Suppressor macrophage (primary cell): ENCODE data around the gene POU1F1.
"Not testable (repeated sequence)": the region's sequence is repeated elsewhere in the genome, so short reads cannot be mapped to it uniquely, and the experiment has no call there.

Experiments used
- DNase-seq, 4 experiments: peaks; one replicate each; pipeline ENCODE4 v3.0.0-alpha.2; 2020 to 2022

POU1F1 gene

DNA sequence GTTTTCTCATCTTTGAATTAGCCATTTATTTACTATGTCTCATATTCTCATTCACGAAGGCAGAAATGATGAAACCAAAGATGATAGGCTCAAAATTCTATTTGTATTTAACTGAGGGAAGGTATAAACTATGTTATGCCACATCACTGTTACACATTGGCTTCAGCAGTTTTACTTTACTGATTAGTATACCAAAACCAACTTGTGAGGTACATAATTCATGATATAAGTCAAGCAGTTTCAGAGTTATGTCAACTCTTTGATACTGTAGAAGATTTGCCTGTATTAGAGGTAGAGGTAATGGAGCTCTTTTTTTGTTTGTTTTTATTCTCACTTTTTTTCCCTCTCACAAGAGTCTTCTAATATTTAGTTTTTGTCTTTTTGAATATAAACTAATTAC, 26.4 kb downstream of the POU1F1 start:
- DNase-seq: no peak

DNA sequence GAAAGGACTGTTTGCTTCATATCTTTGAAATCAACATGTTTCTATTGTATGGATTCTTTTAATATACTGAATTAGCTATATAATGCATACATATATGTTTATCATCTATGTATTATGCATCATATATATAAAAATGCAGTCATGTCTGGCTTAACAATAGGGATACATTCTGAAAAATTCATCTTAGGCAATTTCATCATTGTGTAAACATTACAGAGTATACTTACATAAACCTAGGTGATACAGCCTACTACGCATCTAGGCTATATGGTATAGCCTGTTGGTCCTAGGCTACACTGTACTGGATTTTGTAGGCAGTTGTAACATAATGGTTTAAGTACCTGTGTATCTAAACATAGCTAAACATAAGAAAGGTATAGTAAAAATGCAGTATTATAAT, 27.6 kb downstream of the POU1F1 start:
- no peak for DNase-seq

DNA sequence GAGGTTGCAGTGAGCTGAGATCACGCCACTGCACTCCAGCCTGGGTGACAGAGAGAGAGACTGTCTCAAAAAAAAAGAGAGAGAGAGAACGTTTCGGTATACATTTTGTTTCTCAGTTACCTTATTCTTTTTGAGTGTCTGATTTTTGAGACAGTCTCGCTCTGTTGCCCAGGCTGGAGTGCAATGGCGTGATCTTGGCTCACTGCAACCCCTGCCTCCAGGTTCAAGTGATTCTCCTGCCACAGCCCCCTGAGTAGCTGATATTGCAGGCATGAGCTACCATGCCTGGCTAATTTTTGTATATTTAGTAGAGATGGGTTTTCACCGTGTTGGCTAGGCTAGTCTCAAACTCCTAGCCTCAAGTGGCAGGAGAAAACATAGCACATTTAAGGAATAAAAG, 28.2 kb downstream of the POU1F1 start:
- not testable (repeated sequence) for DNase-seq

DNA sequence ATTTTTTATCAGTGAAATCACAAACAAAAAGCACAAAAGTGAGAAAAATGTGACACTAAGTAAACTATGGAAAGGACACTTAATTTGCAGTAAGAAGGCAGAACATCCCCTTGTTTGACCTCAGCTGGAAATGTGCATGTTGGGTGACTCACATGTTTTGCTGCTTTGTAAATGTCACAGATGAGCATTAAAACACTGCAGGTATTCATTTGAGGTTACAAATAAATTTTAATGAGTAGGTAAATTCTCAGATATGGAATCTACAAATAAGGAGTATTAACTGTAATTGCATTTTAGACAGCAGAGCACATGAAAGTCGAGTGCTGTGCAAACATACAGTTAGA, 29.0 kb downstream of the POU1F1 start:
- no peak for DNase-seq

DNA sequence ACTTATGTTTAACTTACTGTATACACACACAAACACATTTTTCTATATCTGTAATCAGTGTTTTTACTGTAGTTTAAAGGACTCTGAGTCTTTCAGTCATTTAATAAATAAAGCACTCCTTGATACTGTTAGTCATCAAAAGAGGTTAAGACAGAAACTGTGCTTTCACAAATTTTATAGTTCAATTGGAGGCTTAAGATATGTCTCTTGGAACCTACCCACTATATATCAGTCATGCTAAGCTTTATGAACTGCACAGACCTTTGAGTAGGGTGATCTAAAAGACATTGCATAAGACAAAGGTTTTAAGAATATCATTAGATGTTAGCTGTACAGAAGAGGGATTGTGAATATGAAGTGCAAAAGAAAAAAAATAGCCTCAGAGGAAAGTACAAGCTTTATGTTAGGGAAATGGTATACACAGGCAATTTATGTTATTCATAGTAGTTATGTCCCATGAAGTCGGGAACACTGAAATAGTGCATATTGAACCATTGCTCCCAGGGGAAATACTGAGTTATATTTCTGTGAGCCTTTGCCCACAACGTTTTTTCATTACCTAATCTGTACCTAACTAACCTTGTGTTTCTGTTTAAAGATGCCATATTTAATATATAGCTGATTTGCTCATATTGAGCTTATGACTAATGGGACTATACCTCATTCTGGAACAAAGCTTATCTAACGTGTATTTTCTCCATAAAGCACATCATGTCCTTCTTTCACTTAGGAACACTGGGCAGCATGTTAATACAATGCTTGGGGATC, 29.5 kb downstream of the POU1F1 start:
- no peak for DNase-seq

DNA sequence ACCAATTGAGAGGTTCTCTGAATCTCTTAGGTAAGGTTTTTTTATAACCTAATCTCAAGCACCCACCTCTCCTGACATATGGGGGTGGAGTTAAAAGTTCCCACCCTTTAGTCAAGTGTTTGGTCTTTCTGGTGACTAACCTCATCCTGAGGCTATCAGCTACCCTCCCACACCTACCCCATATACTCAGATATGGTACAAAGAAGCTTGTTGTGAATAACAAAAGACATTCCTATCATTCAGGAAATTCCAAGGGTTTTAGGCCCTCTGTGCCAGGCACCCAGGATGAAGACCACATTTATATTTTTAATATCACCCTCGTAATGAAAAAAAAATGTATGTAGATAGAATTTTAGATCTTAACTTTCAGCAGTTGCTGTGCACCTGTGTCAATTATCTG, 40.3 kb downstream of the POU1F1 start:
- no peak for DNase-seq

DNA sequence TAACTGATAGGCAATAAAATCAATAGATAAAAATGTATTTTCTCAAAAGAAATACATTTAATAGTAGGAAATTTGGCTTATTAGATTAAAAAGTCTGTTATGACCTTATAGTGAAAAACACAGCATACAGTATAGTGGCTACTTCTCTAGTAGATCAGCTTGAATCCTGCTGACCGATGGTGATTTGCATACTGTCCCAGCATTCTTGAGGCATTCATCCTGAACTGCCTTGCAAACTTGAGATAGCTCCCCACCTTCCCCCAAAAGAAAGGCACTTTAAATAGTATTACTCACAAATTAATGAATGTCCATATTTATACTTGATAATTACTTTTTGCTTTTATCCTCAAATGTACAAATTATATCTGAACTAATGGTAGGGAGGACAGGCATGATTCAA, 42.6 kb downstream of the POU1F1 start:
- no peak for DNase-seq

DNA sequence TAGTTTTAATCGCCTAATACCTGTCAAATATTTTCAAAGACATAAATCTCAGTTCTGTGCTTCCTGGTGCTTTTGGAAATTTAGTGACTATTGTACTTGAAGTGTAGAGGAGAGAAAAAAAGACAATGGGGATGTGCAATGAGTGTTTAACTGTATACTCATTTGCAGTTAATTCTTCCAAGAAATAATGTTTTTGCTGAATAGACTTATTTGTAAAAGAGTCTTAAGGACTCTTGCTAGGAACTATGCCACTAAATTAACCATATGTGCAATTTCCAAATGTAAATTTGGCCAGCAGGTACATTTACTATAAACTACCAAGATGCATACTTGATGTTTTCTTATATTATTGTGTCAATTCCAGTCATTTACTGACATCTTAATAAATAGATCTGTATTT, 47.3 kb downstream of the POU1F1 start:
- no peak for DNase-seq

DNA sequence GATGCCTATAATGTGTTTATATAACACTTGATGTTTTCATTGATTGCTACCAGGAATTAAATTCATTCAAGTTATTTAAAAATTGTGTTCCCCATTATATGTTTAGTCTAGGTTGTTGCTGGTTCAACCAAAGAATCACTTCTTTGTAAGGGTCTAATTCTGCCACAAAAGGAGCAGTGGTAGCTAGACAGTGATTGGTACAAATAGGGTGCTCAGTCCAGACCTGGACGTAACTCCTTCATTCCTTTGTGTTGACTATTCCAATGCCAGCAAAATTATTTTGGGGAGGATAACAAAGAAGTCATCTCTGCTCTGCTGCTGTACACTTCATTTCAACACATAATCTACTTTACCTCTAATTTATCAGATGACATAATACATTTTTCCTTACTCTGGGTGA, 48.1 kb downstream of the POU1F1 start:
- peak in 1 of 4 experiments; percentile 2 for DNase-seq

DNA sequence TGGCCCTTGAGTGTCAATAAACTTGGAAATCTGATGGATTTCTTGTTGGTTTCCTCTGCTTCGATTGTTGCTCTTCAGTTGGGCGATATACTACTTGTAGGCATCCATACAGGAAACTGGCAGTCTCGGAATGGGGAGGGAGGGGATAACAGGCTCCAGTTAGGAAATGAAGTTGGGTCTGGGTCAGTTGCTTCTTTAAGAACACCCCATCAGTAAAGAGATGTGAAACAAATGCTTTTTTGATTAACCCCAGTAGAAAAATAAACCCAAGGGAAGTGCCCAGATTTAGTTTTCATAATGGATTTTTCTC, 48.6 kb downstream of the POU1F1 start:
- peak in 1 of 4 experiments; percentile 8 for DNase-seq

DNA sequence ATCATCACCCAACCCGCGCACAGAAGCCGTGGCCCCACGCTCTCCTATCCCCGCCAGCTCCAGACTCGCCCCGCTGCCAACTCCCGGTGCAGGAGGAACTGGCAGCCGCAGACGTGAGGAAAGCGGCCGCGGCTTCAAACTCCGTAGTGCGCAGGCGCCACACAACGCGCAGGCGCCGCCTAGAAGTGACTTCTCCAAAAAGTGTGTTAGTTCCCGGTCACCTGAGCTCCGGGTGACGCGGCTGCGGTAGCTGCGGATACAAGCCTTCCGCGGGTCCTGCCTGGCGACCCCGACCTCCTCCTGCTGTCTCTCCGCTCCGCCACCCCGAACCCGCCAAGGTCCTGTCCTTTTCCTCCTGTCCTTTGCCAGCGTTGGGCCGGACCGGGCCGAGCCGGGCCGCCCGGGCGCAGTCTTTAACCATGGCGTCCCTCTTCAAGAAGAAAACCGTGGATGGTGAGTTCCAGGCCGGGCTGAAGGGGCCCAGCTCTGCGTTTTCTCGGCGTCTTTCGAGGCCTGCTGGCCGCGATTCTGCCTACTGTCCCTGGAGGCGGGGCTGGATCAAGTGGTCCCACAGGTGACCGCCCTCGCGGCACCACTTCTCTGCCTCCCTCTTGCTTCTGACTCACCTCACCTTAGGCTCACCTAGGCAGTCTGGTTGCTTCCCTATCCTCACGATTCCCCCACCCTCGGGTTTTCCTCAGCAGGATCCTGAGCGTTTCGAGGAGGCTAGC, 49.1 kb downstream of the POU1F1 start, which contains the start of gene CHMP2B:
Gene CHMP2B (plus strand): TSS at position 206 of the 731 bp plus-strand sequence. CDS start 214 bp downstream, at position 420.
- peak; percentile 97 to 98 (median 98) for DNase-seq

DNA sequence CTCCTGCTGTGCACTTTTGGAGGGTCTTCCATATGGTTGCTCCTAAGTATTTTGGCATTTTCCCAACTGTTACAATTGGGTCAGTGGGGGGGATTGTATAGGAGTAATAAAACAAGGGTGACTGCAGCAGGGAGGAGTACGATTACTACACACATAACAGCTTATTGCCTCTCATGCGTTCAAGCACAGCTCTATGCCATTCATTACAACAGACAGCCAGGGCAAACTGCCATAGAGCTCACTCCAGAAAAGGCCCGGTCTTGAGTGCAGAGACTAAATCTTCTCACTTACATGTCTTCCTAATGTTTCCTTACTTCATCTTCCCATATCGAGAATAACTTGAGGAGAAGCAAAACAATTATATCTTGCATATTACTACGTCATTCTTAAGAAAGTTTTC, 50.7 kb downstream of the POU1F1 start:
- DNase-seq: no peak

DNA sequence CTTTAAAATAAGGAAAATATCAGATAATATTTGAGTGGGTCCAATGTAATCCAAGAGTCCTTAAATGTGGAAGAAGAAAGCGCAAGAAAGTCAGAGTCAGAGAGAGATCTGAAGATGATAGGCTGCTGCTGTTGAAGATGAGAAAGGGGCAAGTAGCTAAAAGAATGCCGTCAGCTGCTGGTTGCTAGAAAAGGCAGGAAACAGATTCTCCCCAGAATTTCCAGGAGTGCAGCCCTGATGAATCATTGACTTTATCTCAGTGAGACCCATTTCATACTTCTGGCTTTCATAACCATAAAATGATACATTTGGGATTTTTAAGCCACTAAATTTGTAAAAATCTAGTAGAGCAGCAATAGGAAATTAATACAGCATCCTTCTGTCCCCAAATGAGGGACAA, 56.8 kb downstream of the POU1F1 start:
- no peak for DNase-seq

DNA sequence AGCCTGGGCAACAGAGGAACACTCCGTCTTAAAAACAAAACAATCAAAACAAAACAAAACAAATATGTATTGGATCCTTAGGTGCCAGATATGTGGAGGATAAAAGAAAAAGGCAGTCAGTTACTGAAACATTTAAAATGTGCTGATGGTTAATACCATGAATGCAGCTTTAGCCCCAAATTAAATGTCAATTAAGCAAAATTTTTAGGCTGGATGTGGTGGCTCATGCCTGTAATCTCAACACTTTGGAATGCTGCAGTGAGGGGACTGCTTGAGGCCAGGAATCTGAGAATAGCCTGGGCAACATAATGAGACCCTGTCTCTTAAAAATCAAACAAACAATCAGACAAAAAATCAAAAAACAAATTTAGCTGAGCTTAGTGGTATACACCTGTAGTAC, 57.8 kb downstream of the POU1F1 start:
- no peak for DNase-seq
